Measurements from ENCODE around the gene STK16. TPM values are rescaled to one million over a fixed set of nuclear protein-coding genes. Genes with fewer than 3 reads are reported as not detected.

STK16 gene
- polyA plus RNA-seq, 1 donor from 2014 or later: 64.9 TPM

DNA sequence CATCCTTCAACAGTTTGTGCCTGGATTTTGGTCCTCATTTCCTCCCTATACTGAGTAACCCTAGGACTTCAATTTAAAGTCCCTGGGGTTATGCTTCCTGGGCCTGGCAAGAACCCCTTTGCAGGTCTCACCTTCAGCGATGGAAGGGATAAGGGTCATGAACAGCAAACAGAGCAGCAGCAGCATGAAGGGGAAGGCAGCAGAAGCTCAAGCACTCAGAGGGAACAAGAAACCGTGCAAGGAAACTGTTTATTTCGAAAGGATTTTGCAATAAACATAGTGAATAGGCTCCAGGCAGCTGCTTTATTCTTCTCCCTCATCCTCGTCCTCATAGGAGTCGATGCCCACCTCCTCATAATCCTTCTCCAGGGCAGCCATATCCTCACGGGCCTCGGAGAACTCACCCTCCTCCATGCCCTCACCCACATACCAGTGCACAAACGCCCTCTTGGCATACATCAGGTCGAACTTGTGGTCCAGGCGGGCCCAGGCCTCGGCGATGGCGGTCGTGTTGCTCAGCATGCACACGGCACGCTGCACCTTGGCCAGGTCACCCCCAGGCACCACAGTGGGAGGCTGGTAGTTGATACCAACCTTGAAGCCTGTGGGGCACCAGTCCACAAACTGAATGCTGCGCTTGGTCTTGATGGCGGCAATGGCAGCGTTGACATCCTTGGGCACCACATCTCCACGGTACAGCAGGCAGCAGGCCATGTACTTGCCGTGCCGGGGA lies 4.9 kb downstream of the STK16 start:
- no peak overlapping the region for H3K4me2 ChIP-seq (ENCODE audit: low read length)
- H3K9ac ChIP-seq (ENCODE audit: low read length): no peak overlapping the region
- peaks cover 8% of the 10 kb centered on the region for H3K36me3 ChIP-seq (ENCODE audit: insufficient read depth, low read length)
- H3K9me2 ChIP-seq (ENCODE audit: insufficient read depth, low read length): no peaks in the 10 kb centered on the region
- H3F3A ChIP-seq (ENCODE audit: insufficient read depth, low read length, poor library complexity, severe bottlenecking): no peaks in the 10 kb centered on the region
- no peak overlapping the region for H2AFZ ChIP-seq (ENCODE audit: low read depth, low read length)
- H4K20me1 ChIP-seq (ENCODE audit: insufficient read depth): no peaks in the 10 kb centered on the region
- H3K79me2 ChIP-seq (replicated peaks; ENCODE audit: insufficient read depth, low read length): peaks cover 12% of the 10 kb centered on the region
- no peak overlapping the region for H3K27ac ChIP-seq (ENCODE audit: low read length)
- no peaks in the 10 kb centered on the region for H3K9me3 ChIP-seq (ENCODE audit: low read length)
- H3K27me3 ChIP-seq (ENCODE audit: insufficient read depth, low read depth, low read length): peaks cover 39% of the 10 kb centered on the region
- no peak for TF ChIP-seq RAD21 (conservative IDR thresholded peaks at IDR 0.05)
- TF ChIP-seq EP300 (conservative IDR thresholded peaks at IDR 0.05; ENCODE audit: poor library complexity, severe bottlenecking): no peak
- TF ChIP-seq EZH2 (IDR thresholded peaks at IDR 0.05; ENCODE audit: borderline replicate concordance, insufficient read depth, low read length, poor library complexity, severe bottlenecking): no peak
- TF ChIP-seq TAF1 (IDR thresholded peaks at IDR 0.05; ENCODE audit: low read depth): no peak
- TF ChIP-seq REST (IDR thresholded peaks at IDR 0.05; ENCODE audit: borderline replicate concordance): no peak
- no peak for TF ChIP-seq SMC3 (conservative IDR thresholded peaks at IDR 0.05; ENCODE audit: poor library complexity)
- no peak overlapping the region for H3K4me3 ChIP-seq (ENCODE audit: low read length)

DNA sequence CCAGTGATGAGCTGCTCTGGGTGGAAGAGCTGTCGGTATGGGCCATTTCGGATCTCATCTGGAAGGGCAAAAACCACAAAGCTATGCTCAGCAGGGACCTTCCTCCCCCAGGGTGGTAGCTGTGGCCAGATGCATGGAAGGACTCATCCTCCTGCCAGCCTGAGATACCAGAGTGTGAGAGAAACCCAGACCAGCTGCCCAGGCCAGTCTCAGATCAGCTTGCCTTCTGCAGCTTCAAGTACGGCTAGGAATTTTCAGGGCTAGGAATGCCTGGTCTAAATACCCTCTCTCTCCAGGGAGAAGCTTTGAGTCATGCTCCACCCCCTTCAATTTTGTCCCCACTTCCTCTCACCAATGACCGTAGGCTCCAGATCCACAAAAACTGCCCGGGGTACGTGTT lies 6.4 kb downstream of the STK16 start:
- Histone ChIP-seq H3K36me3 (ENCODE audit: insufficient read depth, low read length) (peaks cover 8% of the 10 kb centered on the region), H3K4me3 (ENCODE audit: low read length) (no peak overlapping the region), H3K4me2 (ENCODE audit: low read length) (no peak overlapping the region), H3K9me2 (ENCODE audit: insufficient read depth, low read length) (no peaks in the 10 kb centered on the region), H3F3A (ENCODE audit: insufficient read depth, low read length, poor library complexity, severe bottlenecking) (no peaks in the 10 kb centered on the region), H2AFZ (ENCODE audit: low read depth, low read length) (no peak overlapping the region), H3K27me3 (ENCODE audit: insufficient read depth, low read depth, low read length) (peaks cover 53% of the 10 kb centered on the region), H3K27ac (ENCODE audit: low read length) (no peak overlapping the region), H3K79me2 (replicated peaks; ENCODE audit: insufficient read depth, low read length) (no peaks in the 10 kb centered on the region), H4K20me1 (ENCODE audit: insufficient read depth) (no peaks in the 10 kb centered on the region), H3K9me3 (ENCODE audit: low read length) (no peaks in the 10 kb centered on the region), H3K9ac (ENCODE audit: low read length) (no peak overlapping the region)
- TF ChIP-seq EZH2 (IDR thresholded peaks at IDR 0.05; ENCODE audit: borderline replicate concordance, insufficient read depth, low read length, poor library complexity, severe bottlenecking) (no peak), TAF1 (IDR thresholded peaks at IDR 0.05; ENCODE audit: low read depth) (no peak), REST (IDR thresholded peaks at IDR 0.05; ENCODE audit: borderline replicate concordance) (no peak), CTCF (IDR thresholded peaks at IDR 0.05; ENCODE audit: poor library complexity, severe bottlenecking) (no peak), MXI1 (conservative IDR thresholded peaks at IDR 0.05; ENCODE audit: poor library complexity, severe bottlenecking) (no peak), EP300 (conservative IDR thresholded peaks at IDR 0.05; ENCODE audit: poor library complexity, severe bottlenecking) (no peak), POLR2AphosphoS5 (IDR thresholded peaks at IDR 0.05) (no peak), SMC3 (conservative IDR thresholded peaks at IDR 0.05; ENCODE audit: poor library complexity) (no peak), RAD21 (conservative IDR thresholded peaks at IDR 0.05) (no peak)

All from neural cell (in vitro differentiated cells).